ENCODE results near the gene GPR39. TPM values are rescaled to one million over a fixed set of nuclear protein-coding genes. Genes with fewer than 3 reads are reported as not detected.

The GPR39 gene
- total RNA-seq, 1 donor from 2014 or later: 1.0 TPM

- no peak overlapping the region for H3K27ac Mint-ChIP-seq (ENCODE audit: unreplicated experiment)
- TF ChIP-seq CTCF (IDR thresholded peaks at IDR 0.05; ENCODE audit: partially characterized antibody, unreplicated experiment): no peak
- H3K4me1 Mint-ChIP-seq (ENCODE audit: low read depth, unreplicated experiment): no peaks in the 10 kb centered on the region
- no peaks in the 10 kb centered on the region for H3K9me3 Mint-ChIP-seq (ENCODE audit: unreplicated experiment)
- no peaks in the 10 kb centered on the region for H3K27me3 Mint-ChIP-seq (ENCODE audit: unreplicated experiment)
- no peak for DNase-seq
- H3K4me3 Mint-ChIP-seq (ENCODE audit: unreplicated experiment): no peak overlapping the region
- no peaks in the 10 kb centered on the region for H3K36me3 Mint-ChIP-seq (ENCODE audit: unreplicated experiment)
Observed at GRCh38 chr2:132597166-132597565, 180.6 kb downstream of the GPR39 start.

DNA sequence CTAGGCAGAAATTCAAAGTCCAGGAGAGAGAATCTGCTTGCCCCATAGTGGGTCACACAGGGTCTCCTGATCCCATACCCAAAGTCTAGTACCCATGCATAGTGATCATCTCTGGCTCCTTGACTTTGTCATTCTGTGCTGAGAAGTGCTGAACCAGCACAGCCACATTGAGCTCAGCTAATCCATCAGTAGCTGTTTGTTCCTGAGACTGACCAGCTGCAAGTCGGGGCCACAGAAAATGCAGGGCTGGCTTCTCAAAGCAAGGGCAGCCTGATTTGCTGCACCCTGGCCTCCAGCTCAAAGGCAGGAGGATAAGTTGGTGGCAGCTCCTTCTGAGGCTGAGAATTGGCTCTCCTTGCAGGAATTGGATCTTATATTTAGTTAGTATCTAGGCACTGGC lies 181.2 kb downstream of the GPR39 start:
- H3K4me1 Mint-ChIP-seq (ENCODE audit: low read depth, unreplicated experiment): no peaks in the 10 kb centered on the region
- H3K27me3 Mint-ChIP-seq (ENCODE audit: unreplicated experiment): no peaks in the 10 kb centered on the region
- no peak for DNase-seq
- no peak overlapping the region for H3K27ac Mint-ChIP-seq (ENCODE audit: unreplicated experiment)
- no peaks in the 10 kb centered on the region for H3K36me3 Mint-ChIP-seq (ENCODE audit: unreplicated experiment)
- no peak overlapping the region for H3K4me3 Mint-ChIP-seq (ENCODE audit: unreplicated experiment)
- TF ChIP-seq CTCF (IDR thresholded peaks at IDR 0.05; ENCODE audit: partially characterized antibody, unreplicated experiment): no peak
- H3K9me3 Mint-ChIP-seq (ENCODE audit: unreplicated experiment): no peaks in the 10 kb centered on the region

- DNase-seq: no peak
- H3K36me3 Mint-ChIP-seq (ENCODE audit: unreplicated experiment): no peaks in the 10 kb centered on the region
- no peaks in the 10 kb centered on the region for H3K9me3 Mint-ChIP-seq (ENCODE audit: unreplicated experiment)
- H3K27me3 Mint-ChIP-seq (ENCODE audit: unreplicated experiment): no peaks in the 10 kb centered on the region
- H3K4me1 Mint-ChIP-seq (ENCODE audit: low read depth, unreplicated experiment): no peaks in the 10 kb centered on the region
- no peak for TF ChIP-seq CTCF (IDR thresholded peaks at IDR 0.05; ENCODE audit: partially characterized antibody, unreplicated experiment)
- H3K4me3 Mint-ChIP-seq (ENCODE audit: unreplicated experiment): no peak overlapping the region
- no peak overlapping the region for H3K27ac Mint-ChIP-seq (ENCODE audit: unreplicated experiment)
Observed at GRCh38 chr2:132598536-132598935, 181.9 kb downstream of the GPR39 start.

- no peak for TF ChIP-seq CTCF (IDR thresholded peaks at IDR 0.05; ENCODE audit: partially characterized antibody, unreplicated experiment)
- Mint-ChIP-seq H3K27me3 (ENCODE audit: unreplicated experiment) (no peaks in the 10 kb centered on the region), H3K9me3 (ENCODE audit: unreplicated experiment) (no peaks in the 10 kb centered on the region), H3K27ac (ENCODE audit: unreplicated experiment) (no peak overlapping the region), H3K4me1 (ENCODE audit: low read depth, unreplicated experiment) (no peaks in the 10 kb centered on the region), H3K36me3 (ENCODE audit: unreplicated experiment) (no peaks in the 10 kb centered on the region), H3K4me3 (ENCODE audit: unreplicated experiment) (no peak overlapping the region)
- DNase-seq: no peak
Observed at GRCh38 chr2:132599556-132599955, 183.0 kb downstream of the GPR39 start.

GRCh38 chr2:132604561-132604960 lies 188.0 kb downstream of the GPR39 start:
- Mint-ChIP-seq H3K27ac (ENCODE audit: unreplicated experiment) (no peak overlapping the region), H3K27me3 (ENCODE audit: unreplicated experiment) (peaks cover 4% of the 10 kb centered on the region), H3K9me3 (ENCODE audit: unreplicated experiment) (no peaks in the 10 kb centered on the region), H3K4me1 (ENCODE audit: low read depth, unreplicated experiment) (peaks cover 20% of the 10 kb centered on the region), H3K36me3 (ENCODE audit: unreplicated experiment) (no peaks in the 10 kb centered on the region), H3K4me3 (ENCODE audit: unreplicated experiment) (no peak overlapping the region)
- DNase-seq: no peak
- TF ChIP-seq CTCF (IDR thresholded peaks at IDR 0.05; ENCODE audit: partially characterized antibody, unreplicated experiment): no peak
